HG02973 (cell line): ENCODE data around the gene TPSD1.
"Not testable (repeated sequence)": the region's sequence is repeated elsewhere in the genome, so short reads cannot be mapped to it uniquely, and the experiment has no call there.

ENCODE experiments used
- ATAC-seq: cut with Tn5 transposase; IDR thresholded peaks from one replicate; pipeline ENCODE4 v1.9.1; 2021; ENCODE audit warnings: moderate library complexity; ENCODE audit not compliant: unreplicated experiment

Gene TPSD1

DNA sequence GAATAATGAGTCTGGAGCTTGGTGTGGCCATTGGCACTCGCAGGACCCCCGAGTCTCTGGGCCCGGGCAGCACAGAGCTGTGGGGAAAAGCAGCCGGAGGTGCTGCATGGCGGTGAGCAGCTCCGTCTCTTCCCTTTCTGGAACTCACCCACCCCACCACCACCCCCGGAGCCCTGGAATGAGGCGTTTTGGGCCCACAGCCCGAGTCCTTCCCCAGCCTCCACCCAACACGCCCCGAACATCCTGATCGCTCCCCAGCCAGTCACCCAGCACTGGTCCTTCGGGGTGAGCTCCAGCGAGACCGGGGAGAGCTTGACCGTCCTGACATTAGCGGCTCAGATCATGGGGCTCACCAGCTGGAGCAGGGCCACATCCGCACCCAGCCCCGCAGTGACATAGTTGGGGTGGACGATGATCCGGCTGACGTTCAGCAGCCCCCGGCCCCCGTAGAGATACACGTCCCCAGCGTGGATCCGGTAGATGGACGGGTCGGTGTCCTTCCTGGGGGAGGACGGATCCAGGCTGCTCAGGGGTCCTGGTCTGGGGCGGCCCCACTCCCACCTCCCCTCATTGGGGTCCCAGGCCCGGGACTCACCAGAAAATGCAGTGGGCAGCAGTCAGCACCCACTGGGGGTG lies 6.5 kb downstream of the TPSD1 start:
- ATAC-seq: no peak

DNA sequence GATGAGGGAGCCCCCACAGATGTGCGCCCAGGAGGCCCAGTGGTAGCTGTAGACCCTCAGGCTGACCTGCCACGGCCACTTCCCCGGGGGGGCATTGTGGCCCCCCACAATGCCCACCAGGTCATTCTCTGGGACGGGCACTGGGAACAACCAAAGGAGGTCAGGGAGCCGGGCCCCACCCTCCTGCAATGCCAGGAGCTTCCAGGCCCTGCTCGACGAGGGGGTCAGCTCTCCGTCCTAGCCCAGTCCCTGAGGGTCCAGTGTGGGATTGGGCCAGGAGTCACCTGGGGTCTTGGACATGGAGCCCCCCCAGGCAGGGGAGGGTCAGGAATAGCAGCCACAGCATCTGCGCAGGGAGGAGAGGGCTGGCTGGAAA lies 7.0 kb downstream of the TPSD1 start:
- no peak for ATAC-seq

DNA sequence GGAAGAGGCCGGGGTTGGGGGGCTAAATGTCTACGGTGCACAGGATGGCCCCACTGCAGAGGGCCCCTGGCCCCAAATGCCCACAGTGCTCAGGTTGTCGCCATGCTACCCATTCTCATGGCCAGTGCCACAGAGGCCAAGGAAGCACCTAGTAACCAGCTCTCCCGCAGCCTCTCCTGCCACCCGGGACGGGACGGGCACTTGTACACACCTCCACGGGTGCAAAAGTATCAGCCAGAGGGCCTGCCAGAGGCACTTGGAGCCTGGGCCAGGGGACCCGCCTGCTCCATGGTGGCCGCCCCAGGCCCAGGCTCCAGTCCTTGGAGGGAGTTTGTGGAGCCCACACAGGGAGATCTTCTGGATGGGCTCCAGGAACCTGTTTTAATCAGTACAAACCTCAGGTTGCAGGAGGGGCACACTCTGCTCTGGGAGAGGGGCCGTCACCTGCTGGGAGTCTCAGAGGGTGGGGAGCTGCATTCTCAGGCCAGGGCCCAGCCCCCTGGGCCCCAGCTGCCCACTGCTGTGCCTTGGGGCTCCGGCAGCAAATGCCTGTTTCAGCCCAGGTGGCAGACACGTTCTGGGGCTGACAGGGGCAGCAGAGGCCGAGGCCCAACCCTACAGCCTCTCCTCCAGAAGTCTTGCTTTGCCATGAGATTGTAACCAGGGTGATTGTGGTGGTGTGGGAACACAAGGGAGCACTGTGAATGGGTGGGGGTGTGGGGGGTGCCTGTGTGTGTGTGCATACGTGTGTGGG lies 7.9 kb downstream of the TPSD1 start:
- ATAC-seq: no peak

DNA sequence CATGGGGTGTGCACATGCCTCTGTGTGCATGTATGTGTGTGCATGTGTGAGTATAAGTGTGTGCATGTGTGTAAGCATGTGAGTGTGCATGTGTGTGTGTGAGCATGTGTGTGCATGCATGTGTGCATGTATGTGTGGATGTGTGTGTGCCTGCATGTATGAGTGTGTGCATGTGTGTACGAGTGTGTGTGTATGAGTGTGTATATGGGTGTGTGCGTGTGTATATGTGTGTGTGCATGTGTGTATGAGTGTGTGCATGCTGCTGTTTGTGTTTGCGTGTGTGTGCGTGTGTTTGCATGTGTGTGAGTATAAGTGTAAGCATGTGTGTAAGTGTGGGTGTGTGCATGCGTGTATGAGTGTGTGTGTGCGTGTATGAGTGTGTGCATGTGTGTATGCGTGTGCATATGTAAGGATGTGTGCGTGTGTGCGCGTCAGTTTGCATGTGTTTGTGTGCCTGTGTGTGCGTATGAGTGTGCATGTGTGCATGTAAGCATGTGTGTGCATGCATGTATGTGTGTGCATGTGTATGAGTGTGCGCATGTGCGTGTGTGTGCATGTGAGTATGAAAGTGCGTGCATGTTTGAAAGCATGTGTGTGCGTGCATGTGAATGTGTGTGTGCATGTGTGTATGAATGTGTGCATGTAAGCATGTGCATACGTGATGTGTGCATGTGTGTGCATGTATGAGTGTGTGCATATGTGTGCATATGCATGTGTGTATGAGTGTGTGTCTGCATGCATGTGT lies 8.6 kb downstream of the TPSD1 start:
- no peak for ATAC-seq

DNA sequence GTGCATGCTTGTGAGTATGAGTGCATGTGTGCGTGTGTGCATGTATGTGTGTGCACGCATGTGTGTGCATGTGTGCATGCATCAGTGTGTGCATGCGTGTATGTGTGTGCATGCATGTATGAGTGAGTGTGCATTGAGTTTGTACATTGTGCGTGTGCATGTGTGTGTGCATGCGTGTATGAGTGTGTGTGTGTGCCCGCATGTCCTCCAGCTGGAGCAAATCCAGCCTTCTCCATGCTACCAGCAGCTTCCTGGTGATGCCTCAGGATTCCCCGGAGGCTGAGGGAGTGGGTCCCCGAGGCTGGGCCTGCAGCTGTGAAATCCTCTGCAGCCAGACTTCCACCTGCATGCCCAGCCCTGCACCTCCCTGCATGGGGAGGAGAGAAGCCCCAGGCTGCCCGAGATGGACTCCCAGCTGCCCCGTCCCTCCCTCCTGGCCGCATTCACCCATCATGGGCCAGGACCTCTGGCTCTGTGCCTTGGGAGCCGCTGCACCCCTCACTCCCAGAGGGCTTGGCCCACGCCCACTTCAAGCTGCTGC lies 9.3 kb downstream of the TPSD1 start:
- ATAC-seq: no peak

DNA sequence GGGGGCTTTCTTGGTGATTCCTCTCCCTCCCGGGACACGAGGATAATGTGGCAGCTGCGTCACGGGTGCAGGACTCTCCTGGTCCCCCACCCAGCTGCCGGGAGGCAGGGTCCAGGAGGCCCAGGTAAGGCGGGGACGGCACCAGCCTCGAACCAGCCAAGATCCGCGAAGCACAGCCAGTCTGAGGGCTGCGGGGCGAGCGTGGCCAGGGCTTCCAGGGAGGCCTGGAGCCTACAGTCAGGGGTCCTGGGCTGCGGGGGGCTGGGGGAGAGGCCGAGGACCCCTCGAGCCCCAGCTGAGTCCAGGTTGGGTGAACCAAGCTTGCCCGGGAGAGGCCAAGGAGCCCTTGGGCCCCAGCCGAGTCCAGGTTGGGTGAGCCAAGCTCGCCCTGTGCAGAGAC lies 10.0 kb downstream of the TPSD1 start:
- ATAC-seq: no peak

DNA sequence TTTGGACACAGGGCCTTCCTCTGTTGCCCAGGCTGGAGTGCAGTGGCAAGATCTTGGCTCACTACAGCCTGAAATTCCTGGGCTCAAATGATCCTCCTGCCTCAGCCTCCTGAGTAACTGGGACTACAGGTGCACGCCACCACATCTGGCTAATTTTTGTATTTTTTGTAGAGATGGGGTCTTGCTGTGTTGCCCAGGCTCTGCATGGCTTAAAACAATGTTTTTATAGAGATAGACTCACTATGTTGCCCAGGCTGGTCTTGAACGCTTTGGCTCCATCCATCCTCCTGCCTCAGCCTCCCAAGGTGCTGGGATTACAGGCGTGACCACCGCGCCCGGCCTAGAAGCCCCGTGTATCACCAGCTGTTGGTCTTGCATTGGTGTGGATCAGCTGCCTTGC lies 13.5 kb downstream of the TPSD1 start:
- ATAC-seq: not testable (repeated sequence)

DNA sequence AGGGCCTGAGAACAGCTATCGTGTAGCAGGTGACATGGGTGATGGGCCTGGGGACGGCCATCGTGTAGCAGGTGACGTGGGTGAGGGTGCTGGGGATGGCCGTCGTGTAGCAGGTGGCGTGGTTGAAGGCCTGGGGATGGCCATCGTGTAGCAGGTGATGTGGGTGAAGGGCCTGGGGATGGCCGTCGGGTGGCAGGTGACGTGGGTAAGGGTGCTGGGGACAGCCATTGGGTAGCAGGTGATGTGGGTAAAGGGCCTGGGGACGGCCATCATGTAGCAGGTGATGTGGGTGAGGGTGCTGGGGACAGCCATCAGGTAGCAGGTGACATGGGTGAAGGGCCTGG lies 15.5 kb downstream of the TPSD1 start:
- no peak for ATAC-seq

DNA sequence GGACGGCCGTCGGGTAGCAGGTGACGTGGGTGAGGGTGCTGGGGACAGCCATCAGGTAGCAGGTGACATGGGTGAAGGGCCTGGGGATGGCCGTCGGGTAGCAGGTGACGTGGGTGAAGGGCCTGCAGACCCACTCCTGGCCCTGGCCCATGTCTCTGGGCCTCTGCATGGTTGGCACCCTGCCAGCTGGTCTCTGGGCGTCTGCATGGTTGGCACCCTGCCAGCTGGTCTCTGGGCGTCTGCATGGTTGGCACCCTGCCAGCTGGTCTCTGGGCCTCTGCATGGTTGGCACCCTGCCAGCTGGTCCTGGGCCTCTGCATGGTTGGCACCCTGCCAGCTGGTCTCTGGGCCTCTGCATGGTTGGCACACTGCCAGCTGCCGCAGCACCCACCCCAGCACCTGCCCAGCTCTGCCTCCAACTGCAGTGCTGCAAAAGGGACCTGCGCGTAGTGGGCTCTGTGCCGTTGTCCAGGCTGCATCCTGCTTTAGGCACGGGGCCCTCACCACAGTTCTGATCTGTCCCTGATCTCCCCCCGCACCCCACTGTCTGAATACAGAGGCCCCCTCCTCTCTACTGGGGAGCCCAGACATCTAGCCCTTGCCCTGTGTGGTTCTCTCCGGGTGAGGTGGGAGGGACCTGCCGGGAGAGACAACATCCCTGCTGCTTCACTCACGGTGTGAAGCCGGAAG lies 16.0 kb downstream of the TPSD1 start:
- ATAC-seq: not testable (repeated sequence)

DNA sequence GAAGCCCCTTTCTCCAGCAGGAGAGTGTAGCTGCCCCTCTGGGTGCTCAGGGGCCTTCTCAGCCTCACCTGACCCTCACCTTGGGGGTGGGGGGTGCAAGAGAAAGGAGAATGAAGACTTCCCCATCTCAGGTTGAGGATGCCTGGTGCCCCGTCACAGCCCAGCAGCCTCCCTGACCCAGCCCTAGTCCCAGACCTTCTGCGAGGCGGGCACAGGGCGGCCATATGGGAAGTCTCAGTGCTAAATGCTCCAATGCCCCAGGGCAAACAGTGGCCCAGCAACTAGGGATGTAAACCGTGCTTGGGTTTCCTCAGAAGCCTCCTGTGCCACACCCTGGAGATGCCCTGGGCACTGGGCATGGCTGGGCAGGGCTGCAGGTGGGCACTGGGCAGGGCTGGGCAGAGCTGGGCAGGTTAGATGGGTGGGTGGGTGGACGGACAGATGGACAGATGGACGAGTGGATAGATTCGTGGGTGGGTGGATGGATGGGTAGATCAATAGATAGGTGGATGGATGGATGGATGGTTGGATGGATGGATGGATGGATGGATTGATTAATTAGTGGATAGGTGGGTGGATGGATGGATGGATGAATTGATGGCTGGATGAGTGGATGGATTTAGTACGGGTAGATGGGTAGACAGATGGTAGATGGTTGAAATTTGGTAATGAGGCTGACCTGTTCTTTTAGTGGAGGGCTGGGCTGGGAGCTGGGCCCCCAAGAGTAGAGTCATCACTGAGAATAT lies 16.8 kb downstream of the TPSD1 start:
- ATAC-seq: no peak

DNA sequence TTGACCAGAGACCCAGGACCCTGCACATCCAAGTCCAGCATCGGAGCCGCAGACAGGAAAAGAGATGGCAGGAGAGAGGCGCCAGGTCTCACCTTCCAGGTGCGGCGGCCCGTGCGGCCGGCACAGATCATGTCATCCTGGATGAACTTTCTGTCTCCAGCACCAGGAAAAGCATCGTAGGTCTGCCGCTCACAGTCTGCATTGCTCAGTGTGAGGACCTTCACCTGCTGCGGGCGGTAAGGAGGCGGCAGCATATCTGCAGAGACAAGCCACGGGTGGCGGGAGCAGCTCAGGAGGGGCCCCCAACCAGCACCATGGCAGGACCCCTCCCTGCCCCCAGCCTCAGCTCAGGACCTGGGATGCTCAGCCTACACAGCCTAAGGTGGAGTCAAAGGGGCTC lies 17.9 kb downstream of the TPSD1 start:
- ATAC-seq: no peak

DNA sequence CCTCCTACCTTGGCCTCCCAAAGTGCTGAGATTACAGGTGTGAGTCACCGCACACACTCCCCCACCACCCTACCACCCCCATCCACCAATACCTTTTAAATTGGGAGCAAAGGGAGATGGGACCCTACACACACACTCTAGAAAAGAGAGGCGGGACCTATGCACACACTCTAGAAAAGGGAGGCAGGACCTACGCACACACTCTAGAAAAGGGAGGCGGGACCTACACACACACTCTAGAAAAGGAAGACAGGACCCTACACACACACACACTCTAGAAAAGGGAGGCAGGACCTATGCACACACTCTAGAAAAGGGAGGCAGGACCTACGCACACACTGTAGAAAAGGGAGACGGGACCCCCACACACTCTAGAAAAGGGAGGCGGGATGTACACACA lies 18.9 kb downstream of the TPSD1 start:
- ATAC-seq: no peak

DNA sequence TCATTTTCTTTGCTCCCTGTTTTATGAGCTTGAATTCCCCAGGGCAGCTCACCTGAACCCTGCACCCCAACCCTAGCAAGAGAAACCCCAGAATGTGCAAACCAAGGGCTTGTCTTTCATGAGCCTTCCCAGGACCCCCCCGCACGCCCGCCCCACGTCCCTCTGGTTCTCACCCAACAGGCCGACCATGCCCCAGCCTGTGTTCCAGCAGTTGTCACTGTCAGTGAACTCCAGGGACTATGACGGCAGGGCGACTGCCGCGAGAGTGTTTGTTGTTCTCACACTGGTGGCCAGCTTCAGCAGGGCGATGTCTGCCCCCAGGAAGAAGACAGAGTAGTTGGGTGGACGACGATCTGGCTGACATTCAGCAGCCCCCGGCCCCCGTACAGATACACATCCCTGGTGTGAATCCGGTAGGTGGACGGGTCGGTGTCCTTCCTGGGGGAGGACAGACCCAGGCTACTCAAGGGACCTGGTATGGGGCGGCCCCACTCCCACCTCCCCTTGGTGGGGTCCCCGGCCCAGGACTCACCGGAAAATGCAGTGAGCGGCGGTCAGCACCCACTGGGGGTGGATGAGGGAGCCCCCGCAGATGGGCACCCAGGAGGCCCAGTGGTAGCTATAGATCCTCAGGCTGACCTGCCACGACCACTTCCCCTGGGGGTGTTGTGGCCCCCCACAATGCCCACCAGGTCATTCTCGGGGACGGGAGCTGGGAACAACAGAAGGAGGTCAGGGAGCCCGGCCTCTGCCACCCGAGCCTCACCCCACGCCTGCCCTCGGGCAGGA lies 20.1 kb downstream of the TPSD1 start:
- no peak for ATAC-seq

DNA sequence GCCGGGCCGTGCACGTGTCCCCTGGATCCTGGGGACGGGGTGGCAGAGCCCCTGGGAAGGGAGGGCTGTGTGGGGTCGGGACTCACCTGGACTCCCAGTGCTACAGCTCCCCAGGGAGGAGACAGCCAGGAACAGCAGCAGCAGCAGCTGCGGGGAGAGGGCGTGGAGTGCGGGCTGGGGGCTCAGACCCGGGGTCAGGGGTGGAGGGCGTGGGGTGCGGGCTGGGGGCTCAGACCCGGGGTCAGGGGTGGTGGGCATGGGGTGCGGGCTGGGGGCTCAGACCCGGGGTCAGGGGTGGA lies 20.7 kb downstream of the TPSD1 start:
- no peak for ATAC-seq

DNA sequence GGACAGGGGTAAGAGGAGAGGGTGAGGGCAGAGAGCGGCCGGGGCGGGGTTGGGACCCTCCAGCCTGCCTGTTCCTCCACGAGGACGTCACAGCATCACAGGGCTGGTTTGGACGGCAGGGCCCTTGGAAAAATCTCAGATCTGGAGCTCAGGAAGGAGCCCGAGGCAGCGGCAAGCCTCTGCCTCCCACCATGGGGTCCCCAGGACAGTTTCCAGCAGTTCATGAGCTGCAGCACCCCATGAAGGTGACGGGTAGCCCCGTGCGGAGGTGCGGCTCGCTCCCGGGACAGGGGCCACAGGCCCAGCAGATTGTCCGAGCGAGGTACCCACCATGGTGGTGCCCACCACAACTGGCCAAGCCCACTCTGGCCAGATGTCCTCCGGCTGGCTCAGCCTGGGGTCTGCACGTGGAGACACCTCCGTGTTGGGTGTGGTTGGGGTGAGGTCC lies 21.3 kb downstream of the TPSD1 start:
- no peak for ATAC-seq

DNA sequence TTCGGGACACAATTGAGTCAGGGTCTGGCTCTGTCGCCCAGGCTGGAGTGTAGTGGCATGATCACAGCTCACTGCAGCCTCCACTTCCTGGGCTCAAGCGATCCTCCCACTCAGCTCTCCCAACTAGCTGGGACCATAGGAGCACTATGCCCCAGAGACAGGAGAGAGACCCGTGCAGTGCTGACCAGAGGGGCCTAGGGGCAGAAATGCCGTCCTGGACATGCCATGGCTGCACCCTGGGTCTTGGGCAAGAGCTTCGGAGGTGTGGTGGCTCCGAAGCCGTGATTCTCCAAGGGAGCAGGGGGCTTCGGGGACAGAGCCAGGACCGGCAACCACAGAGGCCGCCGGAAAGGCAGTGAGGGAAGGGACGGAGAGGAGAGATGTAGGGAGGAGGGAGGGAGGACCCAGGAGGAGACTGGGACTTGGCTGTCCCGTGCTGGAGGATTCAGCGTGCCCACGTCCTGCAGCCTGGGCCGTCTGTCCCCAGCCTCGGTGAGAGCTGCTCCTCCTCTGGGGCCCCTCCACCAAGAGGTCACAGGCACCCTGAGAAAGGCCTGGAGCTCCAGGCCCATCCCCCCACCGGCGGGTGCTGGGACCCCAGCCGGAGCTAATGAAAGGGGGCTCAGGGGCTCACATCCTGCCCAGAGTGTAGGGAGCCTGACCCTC lies 21.9 kb downstream of the TPSD1 start:
- ATAC-seq: no peak

DNA sequence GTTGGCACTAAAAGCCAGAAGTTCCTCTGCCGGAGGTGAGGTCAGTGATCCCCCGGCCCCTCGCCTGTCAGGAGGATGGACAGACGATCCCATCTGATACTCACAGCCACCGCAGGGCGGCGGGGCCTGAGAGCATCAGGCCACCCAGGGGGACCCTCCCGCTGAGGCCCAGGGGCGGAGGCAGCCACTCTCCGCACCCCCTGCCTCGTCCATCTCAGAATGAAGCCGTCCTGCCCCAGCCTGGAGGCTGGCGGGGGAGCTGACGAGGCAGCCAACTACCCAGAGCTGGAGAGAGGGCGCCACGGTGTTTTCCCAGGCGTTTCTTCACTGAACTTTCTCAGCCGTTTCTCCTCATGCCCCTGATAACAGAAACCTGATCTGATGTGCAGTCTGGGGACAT lies 22.6 kb downstream of the TPSD1 start:
- ATAC-seq: no peak

DNA sequence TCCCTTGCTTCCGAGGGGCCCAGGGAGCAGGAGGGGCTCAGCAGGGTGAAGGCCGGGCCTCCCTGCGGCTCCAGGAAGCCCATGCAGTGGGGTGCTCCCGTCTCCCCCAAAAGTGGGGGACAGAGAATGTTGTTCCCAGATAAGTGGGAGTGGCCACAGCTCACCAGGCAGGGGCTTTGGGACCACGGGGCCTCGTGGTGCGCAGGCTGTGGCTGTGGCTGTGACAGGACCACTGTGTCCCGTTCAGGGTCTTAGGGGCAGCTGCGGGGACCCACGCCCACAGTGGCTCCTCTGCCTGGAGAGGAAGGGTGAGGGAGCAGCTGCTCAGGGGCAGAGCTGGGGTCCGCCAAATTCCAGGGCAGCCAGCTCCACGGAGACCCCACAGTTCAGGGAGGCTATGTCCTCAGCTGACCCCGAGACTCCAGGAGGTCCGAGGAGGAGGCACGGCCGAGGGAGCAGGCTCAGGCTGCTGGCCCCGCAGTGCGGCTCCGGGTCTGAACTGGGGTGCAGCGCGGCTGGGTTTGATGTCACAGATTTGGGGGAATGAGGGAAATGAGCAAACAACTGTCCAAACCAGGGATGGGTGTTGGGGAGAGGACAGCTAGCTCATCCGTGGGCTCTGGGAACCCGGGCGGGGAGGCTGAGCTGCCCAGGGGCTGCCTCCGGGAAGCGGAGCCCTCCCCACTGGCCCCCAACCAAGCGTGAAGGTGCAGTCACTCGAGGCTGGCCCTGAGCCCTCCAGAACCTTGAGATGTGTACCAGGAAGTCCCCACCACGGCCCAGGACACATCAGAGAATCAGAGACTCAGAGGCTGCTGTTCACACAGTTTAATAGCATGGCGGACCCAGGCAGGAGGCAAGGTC lies 23.4 kb downstream of the TPSD1 start:
- no peak for ATAC-seq
